H1 (cell line): ENCODE measurements around the gene CROCC. TPM values are rescaled to one million over a fixed set of nuclear protein-coding genes. Genes with fewer than 3 reads are reported as not detected.

Experiments used
- CTCF ChIA-PET: fragments of 300-600 bp; sonication (Branson Sonifier 250); formaldehyde crosslinking; loops from one replicate; lab custom pipeline; 2021; ENCODE audit not compliant: partially characterized antibody; lab: Charles Lee
- POLR2A ChIA-PET: fragments of 300-600 bp; sonication (Branson Sonifier 250); formaldehyde crosslinking; loops from one replicate; lab custom pipeline; 2021; ENCODE audit warnings: inconsistent platforms; ENCODE audit not compliant: partially characterized antibody; lab: Charles Lee
- DNase-seq, 2 experiments: peaks; one replicate each; pipeline versions ENCODE4 v3.0.0 to v3.0.0-alpha.2; 2010 to 2022; ENCODE audit warnings: low spot score in 2 of 2, low read depth in 1 of 2, mixed read lengths in 1 of 2
- FAIRE-seq: peaks from 2 replicates; lab custom pipeline; 2011; peaks lifted over from hg19 to GRCh38; lab: Jason Lieb, UNC
- H2AFZ ChIP-seq: 2 replicates; pipeline ENCODE4 v1.8.1; 2012; ENCODE audit warnings: low read length, inconsistent platforms
- H2AK5ac ChIP-seq: 2 replicates; pipeline ENCODE4 v1.6.1; 2013; ENCODE audit warnings: low read depth, low read length
- H2BK120ac ChIP-seq: replicated peaks from 2 replicates; pipeline ENCODE3; 2013; ENCODE audit warnings: low read depth, low read length, inconsistent platforms
- H2BK12ac ChIP-seq: 2 replicates; pipeline ENCODE4 v1.6.1; 2013; ENCODE audit warnings: low read depth, low read length
- H2BK15ac ChIP-seq: 2 replicates; pipeline ENCODE4 v1.6.1; 2013; ENCODE audit warnings: low read length
- H2BK20ac ChIP-seq: 2 replicates; pipeline ENCODE4 v1.6.1; 2013; ENCODE audit warnings: low read length
- H2BK5ac ChIP-seq: 2 replicates; pipeline ENCODE4 v1.6.1; 2013; ENCODE audit warnings: low read depth, low read length
- H3K14ac ChIP-seq: 2 replicates; pipeline ENCODE4 v1.6.1; 2013; ENCODE audit warnings: inconsistent platforms; ENCODE audit not compliant: insufficient read length
- H3K18ac ChIP-seq: 2 replicates; pipeline ENCODE4 v1.6.1; 2013; ENCODE audit warnings: low read length; ENCODE audit errors: extremely low read depth
- H3K23ac ChIP-seq: 2 replicates; pipeline ENCODE4 v1.6.1; 2013; ENCODE audit warnings: inconsistent platforms; ENCODE audit not compliant: insufficient read length
- H3K23me2 ChIP-seq: 2 replicates; pipeline ENCODE4 v1.6.1; 2013; ENCODE audit warnings: low read depth, low read length
- H3K27ac ChIP-seq: 2 replicates; pipeline ENCODE4 v1.6.1; 2011; ENCODE audit warnings: low read depth, low read length, inconsistent platforms
- H3K27me3 ChIP-seq, 4 experiments: replicated peaks in 1 of 4; 1 replicate in 1 of 4; 2 replicates in 3 of 4; pipeline versions ENCODE4 v1.6.1 to v1.8.1; 2011 to 2013; ENCODE audit warnings: low read length in 3 of 4, mild to moderate bottlenecking in 3 of 4, inconsistent platforms in 2 of 4, mixed read lengths in 2 of 4, moderate library complexity in 1 of 4; ENCODE audit not compliant: control insufficient read depth in 3 of 4, insufficient read depth in 3 of 4; ENCODE audit errors: extremely low read depth in 1 of 4
- H3K36me3 ChIP-seq, 4 experiments: 2 replicates each; pipeline versions ENCODE4 v1.6.1 to v1.8.1; 2011 to 2013; ENCODE audit warnings: mild to moderate bottlenecking in 4 of 4, low read length in 3 of 4, moderate library complexity in 2 of 4, control low read depth in 1 of 4, inconsistent platforms in 1 of 4; ENCODE audit not compliant: insufficient read depth in 4 of 4, control insufficient read depth in 2 of 4
- H3K4ac ChIP-seq: replicated peaks from 2 replicates; pipeline ENCODE3; 2013; ENCODE audit warnings: low read length, low read depth, mixed read lengths, inconsistent platforms; ENCODE audit not compliant: insufficient read length
- H3K4me1 ChIP-seq, 4 experiments: replicated peaks in 1 of 4; 1 replicate in 1 of 4; 2 replicates in 3 of 4; pipeline versions ENCODE4 v1.6.1 to v1.8.1; 2011 to 2013; ENCODE audit warnings: low read length in 3 of 4, inconsistent platforms in 2 of 4, mixed read lengths in 1 of 4; ENCODE audit not compliant: insufficient read depth in 4 of 4, control insufficient read depth in 3 of 4
- H3K4me2 ChIP-seq, 2 experiments: 2 replicates each; pipeline versions ENCODE4 v1.6.1 to v1.8.1; 2011 to 2013; ENCODE audit warnings: low read depth in 2 of 2, low read length in 2 of 2, control low read depth in 1 of 2, inconsistent platforms in 1 of 2, mild to moderate bottlenecking in 1 of 2; ENCODE audit not compliant: insufficient read depth in 1 of 2
- H3K4me3 ChIP-seq, 4 experiments: fragments of 200-600, 300-600 bp in 1 of 4; sonication (generic), shearing (Covaris generic), sonication (Bioruptor Twin) in 1 of 4; 2 replicates each; pipeline versions ENCODE4 v1.5.1 to v1.8.1; 2011 to 2016; ENCODE audit warnings: low read length in 4 of 4, low read depth in 3 of 4, control low read depth in 2 of 4, inconsistent platforms in 2 of 4, mild to moderate bottlenecking in 2 of 4, mixed read lengths in 1 of 4, moderate library complexity in 1 of 4; ENCODE audit not compliant: insufficient read depth in 2 of 4; ENCODE audit errors: extremely low read depth in 1 of 4
- H3K56ac ChIP-seq: replicated peaks from 2 replicates; pipeline ENCODE3; 2013; ENCODE audit warnings: low read depth, mild to moderate bottlenecking, mixed read lengths, low read length, inconsistent platforms; ENCODE audit not compliant: insufficient read length
- H3K79me1 ChIP-seq: 2 replicates; pipeline ENCODE4 v1.6.1; 2013; ENCODE audit warnings: low read depth, low read length, control low read depth
- H3K79me2 ChIP-seq, 2 experiments: 2 replicates each; pipeline versions ENCODE4 v1.6.1 to v1.8.1; 2012 to 2013; ENCODE audit warnings: low read length in 2 of 2, mild to moderate bottlenecking in 2 of 2, inconsistent platforms in 1 of 2; ENCODE audit not compliant: insufficient read depth in 2 of 2, control insufficient read depth in 1 of 2
- H3K9ac ChIP-seq, 4 experiments: replicated peaks in 1 of 4; 1 replicate in 1 of 4; 2 replicates in 3 of 4; pipeline versions ENCODE4 v1.6.1 to v1.8.1; 2011 to 2013; ENCODE audit warnings: low read depth in 3 of 4, low read length in 3 of 4, control low read depth in 2 of 4, mild to moderate bottlenecking in 2 of 4, moderate library complexity in 2 of 4, inconsistent platforms in 1 of 4; ENCODE audit errors: extremely low read depth in 1 of 4
- H3K9me3 ChIP-seq, 2 experiments: 2 replicates each; pipeline versions ENCODE4 v1.6.1 to v1.8.1; 2012 to 2013; ENCODE audit warnings: mild to moderate bottlenecking in 2 of 2, moderate library complexity in 2 of 2, control low read depth in 1 of 2, inconsistent platforms in 1 of 2, low read depth in 1 of 2, low read length in 1 of 2, mixed read lengths in 1 of 2; ENCODE audit not compliant: insufficient read depth in 2 of 2
- H4K20me1 ChIP-seq, 2 experiments: replicated peaks in 1 of 2; 2 replicates each; pipeline versions ENCODE3 to v1.8.1; 2011 to 2013; ENCODE audit warnings: inconsistent platforms in 2 of 2, low read length in 2 of 2, mild to moderate bottlenecking in 1 of 2; ENCODE audit not compliant: insufficient read depth in 2 of 2, control insufficient read depth in 1 of 2
- H4K5ac ChIP-seq: 2 replicates; pipeline ENCODE4 v1.6.1; 2013; ENCODE audit warnings: low read length, low read depth, mixed read lengths, inconsistent platforms; ENCODE audit not compliant: insufficient read length
- H4K8ac ChIP-seq: 2 replicates; pipeline ENCODE4 v1.8.0; 2013; ENCODE audit warnings: mild to moderate bottlenecking, moderate library complexity, low read length, inconsistent platforms; ENCODE audit not compliant: insufficient read depth; ENCODE audit errors: extremely low read depth
- H4K91ac ChIP-seq: replicated peaks from 2 replicates; pipeline ENCODE3; 2013; ENCODE audit warnings: low read length, mixed read lengths, inconsistent platforms; ENCODE audit not compliant: insufficient read length
- BACH1 ChIP-seq: IDR thresholded peaks from 2 replicates; pipeline ENCODE4 v1.6.1; 2012; ENCODE audit warnings: low read length, improper control_type of control experiment
- EZH2 ChIP-seq: fragments of 200-600 bp; sonication (generic); IDR thresholded peaks from 2 replicates; pipeline ENCODE4 v1.7.1; 2012; ENCODE audit warnings: low read depth, mild to moderate bottlenecking, moderate library complexity, low read length, inconsistent platforms; ENCODE audit not compliant: severe bottlenecking
- JUN ChIP-seq: IDR thresholded peaks from 2 replicates; pipeline ENCODE4 v1.6.1; 2011; ENCODE audit warnings: low read depth, mild to moderate bottlenecking, improper control_type of control experiment, low read length
- SRF ChIP-seq: IDR thresholded peaks from 2 replicates; pipeline ENCODE4 v1.6.1; 2011; ENCODE audit warnings: mild to moderate bottlenecking, low read depth, low read length, moderate library complexity
- WGBS, 2 experiments: shearing (Covaris generic) in 1 of 2; methylation state at CpG; one replicate each; pipeline versions ENCODE4 v1.1.6 to v1.1.7; 2013 to 2015; ENCODE audit warnings: low lambda C conversion rate in 2 of 2, mixed read lengths in 2 of 2, inconsistent platforms in 1 of 2, low coverage in 1 of 2, missing lambda C conversion rate in 1 of 2; ENCODE audit not compliant: insufficient replicate concordance in 2 of 2, insufficient coverage in 1 of 2, insufficient read length in 1 of 2; ENCODE audit errors: extremely low coverage in 1 of 2, missing lambda C conversion rate in 1 of 2; 5-methylcytosine and 5-hydroxymethylcytosine counted together
- polyA plus RNA-seq, 7 experiments: library from polyadenylated mRNA; depleted of rRNA in 3 of 7; stranded (reverse) in 5 of 7; unstranded in 2 of 7; fragments of >200 nt in 5 of 7; fragments of 200-250 nt in 2 of 7; gene quantifications; 1 replicate in 5 of 7; 2 replicates in 1 of 7; 4 replicates in 1 of 7; pipeline versions ENCODE4 v1.2.1 to v1.2.3, GENCODE V29; 2011 to 2013; ENCODE audit warnings: missing spikeins in 2 of 7, mixed read lengths in 2 of 7
- total RNA-seq: library from RNA; stranded (reverse); fragmentation: NEBNext Ultra II Directional; extraction: Animal tissue kit (Norgen Biotek cat#: 25700); gene quantifications from 2 replicates; pipeline ENCODE4 v1.2.1, GENCODE V29; 2021

Gene CROCC
- total and polyA plus RNA-seq, 2 of the 8 experiments (the other 6 are each of a cell fraction or from before 2014, with no cell fraction given), result 12.1 to 39.5 TPM

DNA sequence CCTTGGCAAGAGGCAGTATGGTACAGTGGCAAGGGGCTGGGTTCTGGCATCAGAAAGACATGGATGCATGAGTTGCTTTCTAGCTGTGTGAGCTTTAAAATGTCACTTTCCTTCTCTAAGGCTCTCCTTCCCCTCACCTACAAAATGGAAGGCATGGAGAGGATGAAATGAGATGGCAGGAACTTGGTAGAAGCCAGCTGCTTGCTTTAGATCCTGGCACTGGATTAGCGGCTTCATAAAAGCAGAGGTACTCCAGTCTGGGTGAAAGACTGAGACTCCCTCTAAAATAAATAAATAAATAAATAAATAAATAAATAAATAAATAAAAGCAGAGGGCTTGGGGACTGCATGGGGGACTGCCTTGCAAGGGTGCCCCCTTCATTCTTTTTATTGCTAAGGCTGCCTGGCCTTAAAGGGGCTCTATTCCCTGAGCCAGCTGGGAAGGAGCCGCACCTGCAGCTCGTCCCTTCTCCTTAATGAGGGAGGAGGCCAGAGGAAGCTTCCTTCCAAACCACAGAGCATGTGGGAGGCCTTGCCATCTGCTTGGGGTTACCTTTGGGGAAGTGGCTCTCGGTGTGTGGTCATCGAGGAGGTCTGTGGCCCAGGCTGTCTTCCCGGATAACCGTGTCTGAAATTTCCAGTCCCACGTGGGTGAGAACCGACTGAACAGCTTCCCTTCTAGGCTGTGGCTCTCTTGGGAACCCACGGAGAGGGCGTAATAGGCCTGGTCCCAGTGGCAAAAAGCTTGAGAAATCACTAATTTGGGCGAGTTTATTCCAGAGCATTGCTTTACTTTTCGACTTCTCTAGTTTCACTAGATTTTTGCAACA, 92.0 kb downstream of the CROCC start:
- Histone ChIP-seq H2BK20ac (peak overlapping the region; percentile 98), H3K23ac (no peak overlapping the region), H2BK5ac (peak overlapping the region; percentile 73; the same call in 1 of the 2 replicates), H4K91ac (peak overlapping the region; percentile 88), H4K20me1 (peaks cover 0 to 5% of the 10 kb centered on the region in 2 experiments), H3K4me2 (peak overlapping the region; percentile 55 to 69), H2BK12ac (peak overlapping the region; percentile 97; the same call in 1 of the 2 replicates), H3K36me3 (peaks cover 0 to 4% (median 1%) of the 10 kb centered on the region in 4 experiments; a peak in 4 of 8 replicates), H3K9me3 (no peaks in the 10 kb centered on the region), H3K4me1 (peaks cover 24 to 43% (median 30%) of the 10 kb centered on the region in 4 experiments), H3K27me3 (no peaks in the 10 kb centered on the region), H3K14ac (no peak overlapping the region), H4K5ac (peak overlapping the region; percentile 21), H3K9ac (no peak overlapping the region), H3K4me3 (peak overlapping the region in 1 of 4 experiments; percentile 23; a peak in 1 of 8 replicates), H2AK5ac (0 out of 2 replicates have a peak overlapping the region, but pooled peaks have one; percentile 67), H3K23me2 (peaks cover 5% of the 10 kb centered on the region; the same call in 1 of the 2 replicates), H3K4ac (peak overlapping the region; percentile 61), H3K79me1 (no peaks in the 10 kb centered on the region; the same call in 1 of the 2 replicates), H2BK120ac (peak overlapping the region; percentile 59), H3K18ac (peak overlapping the region; percentile 56; the same call in 1 of the 2 replicates), H2BK15ac (peak overlapping the region; percentile 97), H3K56ac (no peak overlapping the region), H4K8ac (peak overlapping the region; percentile 89), H2AFZ (no peak overlapping the region), H3K27ac (no peak overlapping the region), H3K79me2 (peaks cover 0 to 4% of the 10 kb centered on the region in 2 experiments; a peak in 1 of 4 replicates)
- TF ChIP-seq BACH1 (no peak), SRF (no peak), JUN (no peak), EZH2 (no peak)
- 77% methylated on average over 13 of the region's 13 CpGs; no CpG with 5 or more reads in 1 of the 2 experiments for WGBS, 2 experiments
- DNase-seq (no peak), FAIRE-seq (no peak)
- POLR2A ChIA-PET, result interaction anchor here (0.6 to 1.7 kb wide), 10 partner anchors 8 to 117 kb away, joined by 3 to 7 read pairs (median 3); no protein-coding TSS in a partner anchor
- CTCF ChIA-PET, result interaction anchor here (0.6 to 3.9 kb wide), 10 partner anchors 9 to 287 kb away, joined by 3 to 31 read pairs (median 3); partner anchors contain the start of gene MFAP2
